Suprapubic skin (tissue), 4 donors: Measurements from ENCODE around the gene SEPTIN10. TPM values are rescaled to one million over a fixed set of nuclear protein-coding genes. Genes with fewer than 3 reads are reported as not detected.
"Not testable (repeated sequence)": the region's sequence is repeated elsewhere in the genome, so short reads cannot be mapped to it uniquely, and the experiment has no call there.

ENCODE experiments used
- DNase-seq, 2 donors: peaks; one replicate each; pipeline ENCODE4 v3.0.0-alpha.2; 2019; ENCODE audit warnings: low spot score in 2 of 2
- H3K27ac ChIP-seq: fragments of 200-600 bp; sonication (generic); one replicate; pipeline ENCODE4 v1.5.1; 2019
- H3K27me3 ChIP-seq: fragments of 200-600 bp; sonication (generic); one replicate; pipeline ENCODE4 v1.5.1; 2019
- H3K36me3 ChIP-seq: fragments of 200-600 bp; sonication (generic); one replicate; pipeline ENCODE4 v1.5.1; 2019
- H3K4me1 ChIP-seq: fragments of 200-600 bp; sonication (generic); one replicate; pipeline ENCODE4 v1.5.1; 2019
- H3K4me3 ChIP-seq: fragments of 200-600 bp; sonication (generic); one replicate; pipeline ENCODE4 v1.5.1; 2019; ENCODE audit warnings: mild to moderate bottlenecking
- H3K9me3 ChIP-seq: fragments of 200-600 bp; sonication (generic); one replicate; pipeline ENCODE4 v1.5.1; 2019
- EP300 ChIP-seq: sonication (generic); formaldehyde crosslinking; IDR thresholded peaks from one replicate; pipeline ENCODE4 v1.6.1; 2017; ENCODE audit warnings: antibody characterized with exemption
- POLR2A ChIP-seq, 2 donors: fragments of 450-650 bp; IDR thresholded peaks; one replicate each; pipeline ENCODE4 v1.6.1; 2017; ENCODE audit warnings: antibody characterized with exemption in 2 of 2, mild to moderate bottlenecking in 2 of 2, moderate library complexity in 2 of 2
- POLR2AphosphoS5 ChIP-seq, 3 donors: sonication (generic); formaldehyde crosslinking; IDR thresholded peaks; one replicate each; pipeline ENCODE4 v1.6.1; 2017; ENCODE audit warnings: antibody characterized with exemption in 3 of 3
- whole genome bisulfite sequencing: methylation state at CpG from one replicate; pipeline ENCODE4 v1.1.5; 2018; 5-methylcytosine and 5-hydroxymethylcytosine counted together
- total RNA-seq, 4 donors: library from RNA; depleted of rRNA; stranded (reverse); fragments of >200 nt; gene quantifications; one replicate each; pipeline ENCODE4 v1.1.0, GENCODE V29; 2016
- TF ChIP-seq, protein P1 (sequence below), 2 donors: fragments of 200-600 bp in 1 of 2; fragments of 450-650 bp in 1 of 2; sonication (generic) in 1 of 2; IDR thresholded peaks; one replicate each; pipeline ENCODE4 v1.5.1; 2016 to 2019; ENCODE audit warnings: antibody characterized with exemption in 2 of 2, mild to moderate bottlenecking in 1 of 2, moderate library complexity in 1 of 2

The SEPTIN10 gene
- total RNA-seq, 4 donors from 2014 or later = 92.7 to 152 (median 110) TPM

DNA sequence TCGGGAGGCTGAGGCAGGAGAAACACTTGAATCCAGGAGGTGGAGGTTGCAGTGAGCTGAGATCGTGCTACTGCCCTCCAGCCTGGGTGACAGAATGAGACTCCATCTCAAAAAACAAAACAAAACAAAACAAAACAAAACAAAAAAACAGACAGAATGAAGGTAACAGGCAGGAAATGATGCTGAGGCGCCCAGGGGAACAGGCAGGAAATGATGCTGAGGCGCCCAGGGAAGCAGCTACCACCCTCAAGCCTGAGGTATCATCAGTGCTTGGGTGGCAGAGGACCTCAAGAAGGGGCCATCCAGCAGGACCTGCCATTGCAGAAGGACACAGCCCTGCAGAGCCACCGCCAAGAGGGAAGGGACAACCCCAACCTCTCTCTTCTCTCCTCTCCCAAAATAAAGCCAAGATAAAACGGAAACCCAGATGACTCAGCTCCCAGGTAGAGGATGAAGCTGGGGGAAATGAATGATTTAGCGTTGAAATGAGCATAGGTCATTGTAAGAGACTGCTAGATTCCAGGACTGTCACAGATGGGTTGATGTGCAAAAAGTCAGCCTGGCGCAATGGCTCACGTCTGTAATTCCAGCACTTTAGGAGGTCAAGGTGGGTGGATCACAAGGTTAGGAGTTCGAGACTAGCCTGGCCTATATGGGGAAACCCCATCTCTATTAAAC is 19.7 kb upstream of the SEPTIN10 start:
- no peaks in the 10 kb centered on the region for H3K27me3 ChIP-seq
- H3K9me3 ChIP-seq = no peaks in the 10 kb centered on the region
- TF ChIP-seq, protein P1, sequence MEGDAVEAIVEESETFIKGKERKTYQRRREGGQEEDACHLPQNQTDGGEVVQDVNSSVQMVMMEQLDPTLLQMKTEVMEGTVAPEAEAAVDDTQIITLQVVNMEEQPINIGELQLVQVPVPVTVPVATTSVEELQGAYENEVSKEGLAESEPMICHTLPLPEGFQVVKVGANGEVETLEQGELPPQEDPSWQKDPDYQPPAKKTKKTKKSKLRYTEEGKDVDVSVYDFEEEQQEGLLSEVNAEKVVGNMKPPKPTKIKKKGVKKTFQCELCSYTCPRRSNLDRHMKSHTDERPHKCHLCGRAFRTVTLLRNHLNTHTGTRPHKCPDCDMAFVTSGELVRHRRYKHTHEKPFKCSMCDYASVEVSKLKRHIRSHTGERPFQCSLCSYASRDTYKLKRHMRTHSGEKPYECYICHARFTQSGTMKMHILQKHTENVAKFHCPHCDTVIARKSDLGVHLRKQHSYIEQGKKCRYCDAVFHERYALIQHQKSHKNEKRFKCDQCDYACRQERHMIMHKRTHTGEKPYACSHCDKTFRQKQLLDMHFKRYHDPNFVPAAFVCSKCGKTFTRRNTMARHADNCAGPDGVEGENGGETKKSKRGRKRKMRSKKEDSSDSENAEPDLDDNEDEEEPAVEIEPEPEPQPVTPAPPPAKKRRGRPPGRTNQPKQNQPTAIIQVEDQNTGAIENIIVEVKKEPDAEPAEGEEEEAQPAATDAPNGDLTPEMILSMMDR (IDR thresholded peaks at IDR 0.05) = no peak
- TF ChIP-seq POLR2A (IDR thresholded peaks at IDR 0.05) (no peak), EP300 (no peak), POLR2AphosphoS5 (IDR thresholded peaks at IDR 0.05) (no peak)
- H3K36me3 ChIP-seq = no peaks in the 10 kb centered on the region
- DNase-seq = no peak
- H3K4me3 ChIP-seq = no peak overlapping the region
- H3K4me1 ChIP-seq = peaks cover 16% of the 10 kb centered on the region
- no peak overlapping the region for H3K27ac ChIP-seq
- 91% methylated on average over 10 of the region's 10 CpGs for whole genome bisulfite sequencing

DNA sequence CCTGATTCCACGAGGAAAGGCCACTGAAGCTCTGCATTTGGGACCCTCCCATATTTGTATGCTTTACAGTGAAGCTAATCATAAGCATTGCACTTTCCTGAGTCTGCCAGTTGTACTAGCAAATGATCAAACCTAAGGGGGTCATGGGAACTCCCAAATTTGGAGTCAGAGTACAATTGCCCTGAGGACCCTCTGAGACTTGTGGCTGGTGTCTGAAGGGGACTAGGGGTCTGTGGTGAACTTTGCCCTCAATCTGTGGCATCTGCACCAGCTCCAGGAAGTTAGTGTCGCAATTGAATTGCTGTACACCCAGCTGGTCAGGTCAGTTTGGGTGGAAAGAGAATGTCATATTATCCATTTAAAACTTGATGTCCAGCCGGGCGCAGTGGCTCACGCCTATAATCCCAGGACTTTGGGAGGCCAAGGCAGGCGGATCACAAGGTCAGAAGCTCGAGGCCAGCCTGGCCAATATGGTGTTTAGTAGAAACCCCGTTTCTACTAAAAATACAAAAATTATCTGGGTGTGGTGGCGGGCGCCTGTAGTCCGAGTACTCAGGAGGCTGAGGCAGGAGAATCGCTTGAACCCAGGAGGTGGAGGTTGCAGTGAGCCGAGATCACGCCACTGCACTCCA is 18.5 kb upstream of the SEPTIN10 start:
- H3K27ac ChIP-seq = no peak overlapping the region
- H3K27me3 ChIP-seq = no peaks in the 10 kb centered on the region
- TF ChIP-seq, protein P1 (IDR thresholded peaks at IDR 0.05) = no peak
- H3K36me3 ChIP-seq = no peaks in the 10 kb centered on the region
- H3K4me1 ChIP-seq = peaks cover 7% of the 10 kb centered on the region
- no peak overlapping the region for H3K4me3 ChIP-seq
- 92% methylated on average over 14 of the region's 14 CpGs for WGBS
- H3K9me3 ChIP-seq = no peaks in the 10 kb centered on the region
- no peak for DNase-seq

DNA sequence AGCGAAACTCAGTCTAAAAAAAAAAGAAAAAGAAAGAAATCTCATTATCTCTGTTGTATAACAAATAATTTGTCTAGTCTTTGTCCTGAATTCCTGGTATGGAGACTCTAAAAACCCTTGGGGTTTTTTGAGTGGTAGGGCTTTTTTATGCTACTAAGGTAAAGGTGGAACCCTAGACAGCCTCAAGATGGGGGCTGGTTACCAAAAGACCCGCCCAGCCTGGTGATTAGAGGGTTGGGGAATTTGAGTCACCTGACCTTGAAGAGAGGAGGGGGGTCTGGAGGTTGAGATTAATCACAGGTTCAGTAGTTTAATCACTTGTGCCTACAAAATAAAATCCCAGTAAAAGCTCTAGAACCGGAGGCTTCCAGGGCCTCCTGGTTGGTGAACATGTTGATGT is 18.0 kb upstream of the SEPTIN10 start:
- no peak for DNase-seq
- H3K4me1 ChIP-seq = peaks cover 6% of the 10 kb centered on the region
- TF ChIP-seq, protein P1 (IDR thresholded peaks at IDR 0.05) = no peak
- no peak for TF ChIP-seq POLR2AphosphoS5 (IDR thresholded peaks at IDR 0.05)
- TF ChIP-seq EP300 = no peak
- no peak for TF ChIP-seq POLR2A (IDR thresholded peaks at IDR 0.05)
- no peaks in the 10 kb centered on the region for H3K36me3 ChIP-seq
- no peaks in the 10 kb centered on the region for H3K27me3 ChIP-seq
- no peak overlapping the region for H3K27ac ChIP-seq
- H3K4me3 ChIP-seq = no peak overlapping the region
- WGBS = 90% methylated on average over 3 of the region's 3 CpGs
- no peaks in the 10 kb centered on the region for H3K9me3 ChIP-seq

DNA sequence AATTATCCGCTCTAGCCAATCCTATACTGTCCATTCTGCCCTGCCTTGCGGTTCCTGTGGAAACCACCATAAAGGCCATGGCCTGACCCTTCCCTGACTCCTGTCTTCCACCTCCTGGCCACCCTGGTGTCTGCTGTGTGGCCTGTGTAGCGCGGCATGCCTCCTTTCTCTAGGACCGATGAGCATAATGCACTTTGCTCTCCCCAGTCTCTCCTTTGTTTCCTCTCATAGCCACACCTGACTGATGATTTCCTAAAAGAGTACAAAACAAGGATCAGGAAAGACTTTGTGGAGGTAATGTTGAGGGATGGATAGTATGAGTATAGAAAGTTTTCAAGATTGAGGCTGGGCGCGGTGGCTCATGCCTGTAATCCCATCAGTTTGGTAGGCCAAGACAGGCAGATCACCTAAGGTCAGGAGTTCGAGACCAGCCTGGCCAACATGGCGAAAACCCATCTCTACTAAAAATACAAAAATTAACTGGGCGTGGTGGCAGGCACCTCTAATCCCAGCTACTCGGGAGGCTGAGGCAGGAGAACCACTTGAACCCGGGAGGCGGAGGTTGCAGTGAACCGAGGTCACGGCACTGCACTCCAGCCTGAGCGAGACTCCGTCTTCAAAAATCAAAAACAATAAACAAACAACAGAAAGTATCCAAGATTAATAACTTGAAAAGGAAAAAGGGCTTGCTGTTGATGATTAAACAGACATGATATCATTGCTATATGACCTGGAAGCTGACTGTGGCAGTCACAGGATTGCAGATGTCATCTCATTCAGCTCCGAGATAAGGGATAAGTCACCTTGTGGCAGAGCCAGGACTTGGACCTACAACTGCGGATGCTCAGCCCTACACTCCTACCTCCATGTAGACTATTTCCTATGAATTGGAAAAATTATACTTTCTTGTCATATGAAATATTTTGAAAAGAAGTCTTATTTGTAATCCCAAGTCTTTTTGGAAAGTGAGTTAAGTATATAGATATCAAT is 17.0 kb upstream of the SEPTIN10 start:
- Histone ChIP-seq H3K4me1 (peaks cover 3% of the 10 kb centered on the region), H3K4me3 (no peak overlapping the region), H3K27ac (no peak overlapping the region), H3K36me3 (no peaks in the 10 kb centered on the region), H3K9me3 (no peaks in the 10 kb centered on the region), H3K27me3 (no peaks in the 10 kb centered on the region)
- DNase-seq = no peak
- WGBS = 77% methylated on average over 19 of the region's 19 CpGs
- TF ChIP-seq, protein P1 (IDR thresholded peaks at IDR 0.05) = no peak
- no peak for TF ChIP-seq POLR2AphosphoS5 (IDR thresholded peaks at IDR 0.05)
- TF ChIP-seq EP300 = no peak
- TF ChIP-seq POLR2A (IDR thresholded peaks at IDR 0.05) = no peak

DNA sequence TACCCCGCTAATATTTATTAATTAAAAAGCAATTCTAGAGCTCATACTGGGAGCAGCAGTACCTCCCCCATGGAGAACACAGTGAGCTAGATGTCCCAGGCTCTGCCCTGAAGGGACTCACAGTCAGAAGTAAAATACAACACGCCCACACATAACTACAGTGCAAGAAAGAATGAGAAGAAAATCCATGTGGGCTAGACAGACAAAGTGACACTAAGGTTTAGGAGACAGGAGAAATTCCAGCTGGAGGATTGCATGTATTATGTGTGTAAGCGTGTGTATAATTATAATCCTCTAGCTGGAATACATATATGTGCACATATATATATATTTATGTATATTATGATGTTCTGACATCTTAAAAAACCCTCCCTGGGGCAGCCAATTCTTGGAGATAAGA is 16.1 kb upstream of the SEPTIN10 start:
- 57% methylated on average over 3 of the region's 3 CpGs for WGBS
- Histone ChIP-seq H3K27me3 (no peaks in the 10 kb centered on the region), H3K4me1 (peaks cover 3% of the 10 kb centered on the region), H3K9me3 (no peaks in the 10 kb centered on the region), H3K27ac (no peak overlapping the region), H3K36me3 (no peaks in the 10 kb centered on the region), H3K4me3 (no peak overlapping the region)
- TF ChIP-seq, protein P1 (IDR thresholded peaks at IDR 0.05) = no peak
- TF ChIP-seq POLR2AphosphoS5 (IDR thresholded peaks at IDR 0.05) (no peak), POLR2A (IDR thresholded peaks at IDR 0.05) (no peak), EP300 (no peak)
- no peak for DNase-seq

DNA sequence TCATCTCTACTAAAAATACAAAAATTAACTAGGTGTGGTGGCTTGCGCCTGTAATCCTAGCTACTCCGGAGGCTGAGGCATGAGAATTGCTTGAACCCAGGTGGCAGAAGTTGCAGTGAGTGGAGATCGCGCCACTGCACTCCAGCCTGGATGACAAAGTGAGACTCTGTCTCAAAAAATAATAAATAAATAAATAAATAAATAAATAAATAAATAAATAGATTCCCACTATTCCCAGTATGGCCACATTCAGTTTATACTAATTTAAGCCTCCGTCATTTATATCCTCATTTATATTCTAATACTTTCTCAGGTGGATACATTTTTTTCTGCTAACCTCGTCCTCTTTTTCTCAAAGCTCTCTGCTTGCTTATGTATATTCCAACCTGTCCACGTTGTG is 14.6 kb upstream of the SEPTIN10 start:
- not testable (repeated sequence) for H3K4me3 ChIP-seq, H3K36me3 ChIP-seq, H3K27ac ChIP-seq, H3K9me3 ChIP-seq, DNase-seq, H3K27me3 ChIP-seq, H3K4me1 ChIP-seq
- WGBS = 72% methylated on average over 7 of the region's 7 CpGs
